Mesenchymal stem cell (in vitro differentiated cells and primary cell): ENCODE measurements around the gene EPHB4.
"Not testable (repeated sequence)": the region's sequence is repeated elsewhere in the genome, so short reads cannot be mapped to it uniquely, and the experiment has no call there.

Source experiments
- DNase-seq: peaks from one replicate; pipeline ENCODE4 v3.0.0-alpha.2; 2013
- H2AFZ ChIP-seq: one replicate; pipeline ENCODE4 v1.6.1; 2013; ENCODE audit warnings: low read depth, mild to moderate bottlenecking, control low read depth, inconsistent platforms, low read length, moderate library complexity
- H2AK5ac ChIP-seq: 2 replicates; pipeline ENCODE4 v1.6.1; 2013; ENCODE audit warnings: low read length, moderate library complexity, mild to moderate bottlenecking, inconsistent platforms; ENCODE audit not compliant: severe bottlenecking
- H2BK120ac ChIP-seq: one replicate; pipeline ENCODE4 v1.6.1; 2013; ENCODE audit warnings: low read depth, mild to moderate bottlenecking, inconsistent platforms, low read length, moderate library complexity
- H2BK12ac ChIP-seq, 2 experiments: one replicate each; pipeline ENCODE4 v1.6.1; 2013; ENCODE audit warnings: inconsistent platforms in 2 of 2, low read length in 2 of 2, mild to moderate bottlenecking in 2 of 2, moderate library complexity in 2 of 2, control low read depth in 1 of 2
- H2BK15ac ChIP-seq: one replicate; pipeline ENCODE4 v1.6.1; 2013; ENCODE audit warnings: mild to moderate bottlenecking, low read depth, inconsistent platforms; ENCODE audit not compliant: poor library complexity, severe bottlenecking
- H2BK5ac ChIP-seq: 2 replicates; pipeline ENCODE4 v1.6.1; 2013; ENCODE audit warnings: low read depth, mild to moderate bottlenecking, low read length, control low read depth, inconsistent platforms; ENCODE audit not compliant: poor library complexity, severe bottlenecking
- H3K14ac ChIP-seq, 2 experiments: one replicate each; pipeline ENCODE4 v1.6.1; 2013; ENCODE audit warnings: inconsistent platforms in 2 of 2, low read length in 2 of 2, control low read depth in 1 of 2, mild to moderate bottlenecking in 1 of 2, moderate library complexity in 1 of 2
- H3K18ac ChIP-seq, 2 experiments: one replicate each; pipeline ENCODE4 v1.6.1; 2013; ENCODE audit warnings: inconsistent platforms in 2 of 2, low read length in 2 of 2, control low read depth in 1 of 2, low read depth in 1 of 2, mild to moderate bottlenecking in 1 of 2
- H3K23ac ChIP-seq, 2 experiments: one replicate each; pipeline ENCODE4 v1.6.1; 2013; ENCODE audit warnings: inconsistent platforms in 2 of 2, low read length in 2 of 2, mild to moderate bottlenecking in 2 of 2, moderate library complexity in 2 of 2, control low read depth in 1 of 2
- H3K27ac ChIP-seq: 2 replicates; pipeline ENCODE4 v1.5.1; 2013; ENCODE audit warnings: mild to moderate bottlenecking, moderate library complexity, low read length, control low read depth, inconsistent platforms; ENCODE audit not compliant: poor library complexity, severe bottlenecking
- H3K27me3 ChIP-seq, 2 experiments: 2 replicates each; pipeline versions ENCODE4 v1.6.1 to v1.7.0; 2013; ENCODE audit warnings: low read length in 2 of 2, mild to moderate bottlenecking in 2 of 2, moderate library complexity in 2 of 2, control low read depth in 1 of 2, inconsistent platforms in 1 of 2; ENCODE audit not compliant: control insufficient read depth in 1 of 2, insufficient read depth in 1 of 2
- H3K36me3 ChIP-seq, 2 experiments: 2 replicates each; pipeline versions ENCODE4 v1.6.1 to v1.7.0; 2013; ENCODE audit warnings: low read length in 2 of 2, control low read depth in 1 of 2, inconsistent platforms in 1 of 2, low read depth in 1 of 2, mild to moderate bottlenecking in 1 of 2; ENCODE audit not compliant: insufficient read depth in 2 of 2, control insufficient read depth in 1 of 2
- H3K4ac ChIP-seq, 2 experiments: one replicate each; pipeline ENCODE4 v1.6.1; 2013; ENCODE audit warnings: inconsistent platforms in 2 of 2, low read length in 2 of 2, mild to moderate bottlenecking in 2 of 2, moderate library complexity in 2 of 2, control low read depth in 1 of 2, low read depth in 1 of 2
- H3K4me1 ChIP-seq: 2 replicates; pipeline ENCODE4 v1.6.1; 2013; ENCODE audit warnings: low read depth, low read length, control low read depth; ENCODE audit not compliant: control insufficient read depth, insufficient read depth
- H3K4me2 ChIP-seq: 2 replicates; pipeline ENCODE4 v1.6.1; 2013; ENCODE audit warnings: low read length, mild to moderate bottlenecking, inconsistent platforms; ENCODE audit not compliant: poor library complexity, severe bottlenecking
- H3K4me3 ChIP-seq, 2 experiments: 2 replicates each; pipeline versions ENCODE4 v1.5.1 to v1.7.0; 2013; ENCODE audit warnings: low read length in 2 of 2, mild to moderate bottlenecking in 2 of 2, control low read depth in 1 of 2, low read depth in 1 of 2; ENCODE audit not compliant: insufficient read depth in 1 of 2
- H3K79me1 ChIP-seq: replicated peaks from 2 replicates; pipeline ENCODE4 v1.6.1; 2013; ENCODE audit warnings: mild to moderate bottlenecking, control low read depth, low read length, inconsistent platforms; ENCODE audit not compliant: poor library complexity, severe bottlenecking
- H3K9ac ChIP-seq: 2 replicates; pipeline ENCODE4 v1.7.0; 2013; ENCODE audit warnings: mild to moderate bottlenecking, low read length, moderate library complexity
- H3K9me3 ChIP-seq: 2 replicates; pipeline ENCODE4 v1.7.0; 2013; ENCODE audit warnings: mild to moderate bottlenecking, low read length; ENCODE audit not compliant: control insufficient read depth
- H4K8ac ChIP-seq: one replicate; pipeline ENCODE4 v1.6.1; 2013; ENCODE audit warnings: inconsistent platforms, mild to moderate bottlenecking, low read length, moderate library complexity
- H4K91ac ChIP-seq: one replicate; pipeline ENCODE4 v1.6.1; 2013; ENCODE audit warnings: mild to moderate bottlenecking, low read length, inconsistent platforms
- WGBS: methylation state at CpG from one replicate; pipeline ENCODE4 v1.1.7; 2013; ENCODE audit warnings: mixed read lengths; 5-methylcytosine and 5-hydroxymethylcytosine counted together

EPHB4 gene

GRCh38 chr7:100806883-100807282 lies 20.4 kb downstream of the EPHB4 start:
- not testable (repeated sequence) for H4K8ac ChIP-seq, H3K27ac ChIP-seq, H3K9me3 ChIP-seq, H3K9ac ChIP-seq, DNase-seq, H3K4me2 ChIP-seq, H2BK120ac ChIP-seq, H2AK5ac ChIP-seq, H2AFZ ChIP-seq, H3K18ac ChIP-seq, H4K91ac ChIP-seq, H3K23ac ChIP-seq, H3K4ac ChIP-seq, H3K27me3 ChIP-seq, H2BK12ac ChIP-seq, H2BK5ac ChIP-seq, H3K14ac ChIP-seq, H2BK15ac ChIP-seq
- Histone ChIP-seq H3K79me1 (peaks cover 24% of the 10 kb centered on the region), H3K36me3 (peaks cover 47 to 77% of the 10 kb centered on the region in 2 experiments), H3K4me1 (peaks cover 18% of the 10 kb centered on the region), H3K4me3 (peak overlapping the region in 1 of 2 experiments; percentile 16)
- whole genome bisulfite sequencing = 100% methylated on average over 6 of the region's 6 CpGs

- WGBS = 95% methylated on average over 9 of the region's 9 CpGs
- no peak overlapping the region for H2AFZ ChIP-seq
Measured at GRCh38 chr7:100806276-100806675, 21.0 kb downstream of the EPHB4 start.

GRCh38 chr7:100804681-100805431 lies 22.5 kb downstream of the EPHB4 start:
- Histone ChIP-seq H2AK5ac (no peak overlapping the region), H2BK5ac (no peak overlapping the region), H3K27ac (no peak overlapping the region), H3K4me1 (peaks cover 22% of the 10 kb centered on the region), H2AFZ (no peak overlapping the region), H3K79me1 (peaks cover 22% of the 10 kb centered on the region), H3K9me3 (no peaks in the 10 kb centered on the region), H3K4ac (no peak overlapping the region), H4K8ac (no peak overlapping the region), H2BK12ac (peak overlapping the region in 1 of 2 experiments; percentile 29), H3K27me3 (peaks cover 0 to 5% of the 10 kb centered on the region in 2 experiments), H3K4me2 (no peak overlapping the region), H3K4me3 (peak overlapping the region in 1 of 2 experiments; percentile 1), H3K23ac (no peak overlapping the region), H2BK15ac (no peak overlapping the region), H3K9ac (no peak overlapping the region), H4K91ac (peak overlapping the region; percentile 21), H2BK120ac (no peak overlapping the region), H3K36me3 (peaks cover 35 to 61% of the 10 kb centered on the region in 2 experiments), H3K18ac (no peak overlapping the region), H3K14ac (no peak overlapping the region)
- no peak for DNase-seq
- WGBS = 96% methylated on average over 20 of the region's 22 CpGs

More at GRCh38 chr7:100806276-100806675, 21.0 kb downstream of the EPHB4 start:
- Histone ChIP-seq H4K8ac (no peak overlapping the region), H3K9ac (no peak overlapping the region), H3K27me3 (no peaks in the 10 kb centered on the region), H3K4me1 (peaks cover 20% of the 10 kb centered on the region), H3K18ac (no peak overlapping the region), H3K4ac (no peak overlapping the region), H3K27ac (no peak overlapping the region), H2BK12ac (no peak overlapping the region), H4K91ac (no peak overlapping the region), H3K9me3 (no peaks in the 10 kb centered on the region), H3K36me3 (peaks cover 43 to 72% of the 10 kb centered on the region in 2 experiments), H3K23ac (no peak overlapping the region), H2BK120ac (no peak overlapping the region), H3K14ac (no peak overlapping the region), H3K4me3 (no peak overlapping the region), H2AK5ac (no peak overlapping the region), H3K4me2 (no peak overlapping the region), H2BK15ac (no peak overlapping the region), H2BK5ac (no peak overlapping the region), H3K79me1 (peaks cover 22% of the 10 kb centered on the region)
- no peak for DNase-seq

- peak overlapping the region; percentile 73 for H3K9ac ChIP-seq
- peak overlapping the region; percentile 68 for H4K8ac ChIP-seq
- H3K36me3 ChIP-seq = peaks cover 27 to 48% of the 10 kb centered on the region in 2 experiments
- H3K27me3 ChIP-seq = peaks cover 0 to 5% of the 10 kb centered on the region in 2 experiments
- peak overlapping the region in 1 of 2 experiments; percentile 9 for H3K23ac ChIP-seq
- peak overlapping the region; percentile 27 for H4K91ac ChIP-seq
- H3K9me3 ChIP-seq = no peaks in the 10 kb centered on the region
- no peak overlapping the region for H2AFZ ChIP-seq
- peak overlapping the region; percentile 85 for H3K27ac ChIP-seq
- peak overlapping the region; percentile 28 to 74 for H2BK12ac ChIP-seq
- peak overlapping the region in 1 of 2 experiments; percentile 51 for H3K4me3 ChIP-seq
- no peak overlapping the region for H2BK120ac ChIP-seq
- peaks cover 14% of the 10 kb centered on the region for H3K79me1 ChIP-seq
- H2BK5ac ChIP-seq = peak overlapping the region; percentile 59
- DNase-seq = peak; percentile 85
- 71% methylated on average over 19 of the region's 19 CpGs for WGBS
- H3K18ac ChIP-seq = peak overlapping the region in 1 of 2 experiments; percentile 70
- peaks cover 24% of the 10 kb centered on the region for H3K4me1 ChIP-seq
- peak overlapping the region in 1 of 2 experiments; percentile 62 for H3K4ac ChIP-seq
- peak overlapping the region; percentile 8 for H3K4me2 ChIP-seq
- peak overlapping the region; percentile 91 for H2AK5ac ChIP-seq
- no peak overlapping the region for H3K14ac ChIP-seq
- H2BK15ac ChIP-seq = peak overlapping the region; percentile 54
Measured at GRCh38 chr7:100803398-100804161, 23.7 kb downstream of the EPHB4 start.
